Spleen (tissue), 11 donors: ENCODE data around the gene ARHGDIG. TPM values are rescaled to one million over a fixed set of nuclear protein-coding genes. Genes with fewer than 3 reads are reported as not detected.

ENCODE experiments used
- DNase-seq: peaks from one replicate; pipeline ENCODE4 v3.0.0-alpha.2; 2020
- H3K27ac ChIP-seq, 8 donors: fragments of 200-600 bp; sonication (generic) in 7 of 8; 1 replicate in 4 of 8; 2 replicates in 4 of 8; pipeline versions ENCODE4 v1.5.0 to v1.8.0; 2016 to 2021; ENCODE audit warnings: inconsistent platforms in 4 of 8, mild to moderate bottlenecking in 4 of 8, moderate library complexity in 1 of 8
- H3K27me3 ChIP-seq, 7 donors: fragments of 200-600 bp; sonication (generic) in 6 of 7; replicated peaks in 1 of 7; 1 replicate in 4 of 7; 2 replicates in 3 of 7; pipeline versions ENCODE4 v1.5.0 to v1.8.0; 2016 to 2021; ENCODE audit warnings: inconsistent platforms in 3 of 7, mild to moderate bottlenecking in 1 of 7
- H3K36me3 ChIP-seq, 6 donors: fragments of 200-600 bp; sonication (generic) in 5 of 6; 1 replicate in 4 of 6; 2 replicates in 2 of 6; pipeline versions ENCODE4 v1.5.0 to v1.8.0; 2016 to 2021; ENCODE audit warnings: inconsistent platforms in 2 of 6
- H3K4me1 ChIP-seq, 6 donors: fragments of 200-600 bp; sonication (generic) in 5 of 6; 1 replicate in 3 of 6; 2 replicates in 3 of 6; pipeline versions ENCODE4 v1.5.0 to v1.8.0; 2016 to 2021; ENCODE audit warnings: inconsistent platforms in 3 of 6
- H3K4me3 ChIP-seq, 8 donors: fragments of 200-600 bp; sonication (generic) in 7 of 8; 1 replicate in 4 of 8; 2 replicates in 4 of 8; pipeline versions ENCODE4 v1.5.0 to v1.8.0; 2016 to 2021; ENCODE audit warnings: inconsistent platforms in 4 of 8, mild to moderate bottlenecking in 4 of 8, moderate library complexity in 2 of 8
- H3K9me3 ChIP-seq, 8 donors: fragments of 200-600 bp; sonication (generic) in 7 of 8; 1 replicate in 4 of 8; 2 replicates in 4 of 8; pipeline versions ENCODE4 v1.5.0 to v1.8.0; 2016 to 2021; ENCODE audit warnings: inconsistent platforms in 4 of 8
- CTCF ChIP-seq, 11 experiments: fragments of 200-600 bp in 7 of 11; fragments of 450-650 bp in 4 of 11; sonication (generic) in 4 of 11; IDR thresholded peaks in 8 of 11; conservative IDR thresholded peaks in 3 of 11; 1 replicate in 7 of 11; 2 replicates in 4 of 11; pipeline versions ENCODE4 v1.4.0 to v1.8.0; 2016 to 2021; ENCODE audit warnings: antibody characterized with exemption in 11 of 11, inconsistent platforms in 4 of 11, mild to moderate bottlenecking in 1 of 11
- POLR2A ChIP-seq, 3 donors: fragments of 450-650 bp; IDR thresholded peaks; one replicate each; pipeline ENCODE4 v1.5.1; 2017; ENCODE audit warnings: antibody characterized with exemption in 3 of 3, mild to moderate bottlenecking in 1 of 3
- POLR2AphosphoS5 ChIP-seq, 3 donors: sonication (generic); formaldehyde crosslinking; IDR thresholded peaks; one replicate each; pipeline ENCODE4 v1.5.1; 2017; ENCODE audit warnings: antibody characterized with exemption in 3 of 3
- WGBS, 5 donors: extraction: QIAGEN DNeasy Blood & Tissue Kit in 3 of 5; methylation state at CpG; one replicate each; pipeline versions ENCODE4 v1.1.5 to v1.1.7; 2013 to 2018; 5-methylcytosine and 5-hydroxymethylcytosine counted together
- intact Hi-C: fragments of 100-400 bp; cut with DNase I; formaldehyde crosslinking; loops from one replicate; pipeline ENCODE4 v1.15.0; 2023; ENCODE audit warnings: low total_unique reads
- polyA plus RNA-seq, 3 donors: library from polyadenylated mRNA; stranded (reverse); fragments of 200-250 nt; gene quantifications; one replicate each; pipeline ENCODE4 v1.2.1, GENCODE V29; 2013
- total RNA-seq, 7 donors: library from RNA; depleted of rRNA in 3 of 7; stranded (reverse); fragments of >200 nt in 3 of 7; fragmentation: NEBNext Ultra II Directional in 4 of 7; extraction: Animal tissue kit (Norgen Biotek cat#: 25700) in 4 of 7; gene quantifications; one replicate each; pipeline versions ENCODE4 v1.1.0 to v1.2.1, GENCODE V29; 2016 to 2021
- donor health status: healthy with polysubstance abuse.
- donor health status: DM: no; HTN: no; CAD: no; lungs with moderate emphysema.
- donor health status: DM: no; HTN: no; CAD: no.
- donor health status: Bipolar disorder and iron deficiency.
- donor health status: healthy.
- donor health status: DM: no; HTN: no; CAD: no.
- donor health status: DM: yes; HTN: yes; CAD: no.

ARHGDIG gene
- total and polyA plus RNA-seq, 10 donors = 0.23 to 0.99 (median 0.26) TPM; not detected in 7

- Histone ChIP-seq H3K27ac (no peak overlapping the region), H3K4me1 (peaks cover 0 to 10% (median 0%) of the 10 kb centered on the region in 6 donors), H3K4me3 (no peak overlapping the region), H3K27me3 (peaks cover 0 to 39% (median 11%) of the 10 kb centered on the region in 7 donors), H3K36me3 (peaks cover 0 to 16% (median 9%) of the 10 kb centered on the region in 6 donors), H3K9me3 (no peaks in the 10 kb centered on the region)
- DNase-seq = no peak
- intact Hi-C loops = no loop called here
- no peak for TF ChIP-seq POLR2A (IDR thresholded peaks at IDR 0.05)
- no peak for TF ChIP-seq CTCF (IDR thresholded peaks at IDR 0.05 in 8 of 11, conservative IDR thresholded peaks at IDR 0.05 in 3 of 11)
- TF ChIP-seq POLR2AphosphoS5 (IDR thresholded peaks at IDR 0.05) = no peak
- WGBS, 5 donors = 75 to 90% (median 88%) methylated on average over 16 to 24 of the region's 24 CpGs
These were observed 11.2 kb upstream of the ARHGDIG start for GRCh38 chr16:269061-269796.

DNA sequence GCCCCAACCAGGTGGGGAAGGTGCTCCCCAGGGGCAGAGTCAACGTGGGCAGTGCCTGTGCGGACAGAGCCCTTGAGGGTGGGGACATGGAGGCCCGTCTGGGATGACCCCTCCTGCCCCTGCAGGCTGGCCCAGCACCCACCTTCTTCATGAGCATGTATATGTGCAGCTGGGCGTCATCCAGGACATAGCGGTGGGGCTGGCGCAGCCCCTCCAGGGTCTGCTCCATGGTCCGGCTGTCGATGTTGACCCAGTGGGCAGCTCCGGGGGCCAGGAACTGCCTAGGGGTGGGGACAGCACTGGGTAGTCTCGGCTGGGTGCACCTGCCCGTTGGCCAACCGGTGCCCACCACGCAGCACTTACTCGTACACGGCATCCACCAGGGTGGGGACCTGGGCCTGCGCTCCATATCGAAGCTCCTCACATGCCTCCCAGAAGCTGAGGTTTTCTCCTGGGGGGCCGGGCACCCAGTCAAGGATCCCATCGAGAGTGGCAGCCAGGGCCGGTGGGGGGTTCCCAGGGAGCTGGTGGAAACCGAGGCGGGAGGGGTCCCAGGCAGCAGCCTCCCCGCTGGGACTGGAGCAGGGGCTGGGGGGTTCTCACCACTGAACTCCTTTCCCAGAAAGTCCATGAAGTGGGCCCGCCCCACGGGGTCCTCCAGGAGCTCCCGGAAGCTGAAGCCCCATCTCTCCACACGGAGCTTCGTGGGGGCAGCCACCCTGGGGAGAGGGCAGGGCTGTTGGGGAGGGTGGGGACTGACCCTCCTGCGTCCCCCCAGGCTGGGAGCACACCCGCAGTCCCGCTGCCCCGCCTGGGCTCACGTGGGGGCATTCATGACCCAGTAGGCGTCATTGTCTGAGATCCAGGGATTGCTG lies 9.8 kb upstream of the ARHGDIG start:
- peaks cover 0 to 17% (median 8%) of the 10 kb centered on the region in 6 donors for H3K4me1 ChIP-seq

DNA sequence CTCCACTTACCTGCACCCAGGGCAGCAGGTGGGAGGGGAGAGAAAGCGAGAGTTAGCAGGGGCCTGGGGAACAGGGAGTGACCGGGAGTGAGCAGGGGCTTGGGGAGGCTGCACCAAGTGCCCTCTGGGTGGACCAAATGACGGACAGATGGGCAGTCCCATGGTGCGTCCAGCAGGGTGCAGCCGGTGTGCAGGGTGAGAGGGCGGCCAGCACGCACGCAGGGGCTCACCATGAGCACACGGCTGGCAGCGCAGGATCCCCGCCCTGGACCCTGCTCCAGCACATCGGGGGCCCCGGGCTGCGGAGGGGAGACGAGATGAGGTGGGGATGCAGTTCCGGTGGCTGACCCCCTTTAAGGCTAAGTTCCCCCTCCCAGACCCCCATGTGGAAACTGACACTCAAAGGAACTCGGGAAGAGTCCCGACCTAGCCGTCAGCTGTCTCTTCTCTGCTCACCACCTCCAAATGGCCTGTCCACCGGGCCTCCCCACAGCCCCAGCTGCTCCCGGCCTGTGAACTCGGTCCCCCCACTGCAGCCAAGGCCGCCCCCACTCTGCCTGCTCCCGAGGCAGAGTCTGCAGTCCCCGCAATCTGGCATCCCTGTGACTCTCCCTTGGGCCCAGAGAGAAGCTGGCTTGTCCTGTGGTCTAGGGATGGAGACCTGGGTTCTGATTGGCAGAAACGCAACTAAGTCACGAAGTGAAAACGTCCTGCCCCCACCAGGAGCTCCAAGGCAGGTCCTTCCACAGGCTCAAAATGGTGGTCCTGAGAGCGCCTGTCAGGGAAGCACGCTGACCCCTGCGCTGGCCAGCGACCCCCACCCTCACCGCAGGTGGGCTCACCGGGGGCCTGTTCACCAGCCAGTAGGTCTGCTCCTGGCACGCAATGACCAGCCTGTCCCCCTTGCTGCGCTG lies 7.5 kb upstream of the ARHGDIG start:
- H3K27me3 ChIP-seq = peaks cover 0 to 76% (median 23%) of the 10 kb centered on the region in 7 donors
- no peak overlapping the region for H3K27ac ChIP-seq
- no peaks in the 10 kb centered on the region for H3K9me3 ChIP-seq
- peaks cover 0 to 19% (median 8%) of the 10 kb centered on the region in 6 donors for H3K4me1 ChIP-seq
- H3K36me3 ChIP-seq = no peaks in the 10 kb centered on the region
- 77 to 86% (median 85%) methylated on average over 20 to 36 of the region's 36 CpGs for WGBS, 5 donors
- no peak overlapping the region for H3K4me3 ChIP-seq
- no peak for DNase-seq
- intact Hi-C loops = no loop called here
- TF ChIP-seq POLR2A (IDR thresholded peaks at IDR 0.05) = no peak
- no peak for TF ChIP-seq CTCF (IDR thresholded peaks at IDR 0.05 in 8 of 11, conservative IDR thresholded peaks at IDR 0.05 in 3 of 11)
- no peak for TF ChIP-seq POLR2AphosphoS5 (IDR thresholded peaks at IDR 0.05)

More for the DNA sequence above, 9.8 kb upstream of the ARHGDIG start:
- Histone ChIP-seq H3K9me3 (no peaks in the 10 kb centered on the region), H3K36me3 (peaks cover 0 to 2% (median 0%) of the 10 kb centered on the region in 6 donors), H3K27me3 (peaks cover 0 to 53% (median 23%) of the 10 kb centered on the region in 7 donors), H3K27ac (no peak overlapping the region), H3K4me3 (no peak overlapping the region)
- intact Hi-C loops = no loop called here
- DNase-seq = no peak
- 69 to 89% (median 88%) methylated on average over 3 to 34 of the region's 34 CpGs for WGBS, 5 donors
- TF ChIP-seq POLR2A (IDR thresholded peaks at IDR 0.05) (no peak), CTCF (IDR thresholded peaks at IDR 0.05 in 8 of 11, conservative IDR thresholded peaks at IDR 0.05 in 3 of 11) (no peak), POLR2AphosphoS5 (IDR thresholded peaks at IDR 0.05) (no peak)
